Stimulated activated CD4-positive, alpha-beta T cell treated with anti-CD3 and anti-CD28 coated beads, Interleukin-15, amount 100 ng/mL, for 24 hours (primary cell): ENCODE data around the gene CLCA2.
A peak's percentile ranks its signal among the peaks of the same experiment; 100 is the strongest.

Experiments
- DNase-seq: peaks from one replicate; pipeline ENCODE4 v3.0.0-alpha.2; 2020

CLCA2 gene

GRCh38 chr1:86478416-86479156 is 54.6 kb downstream of the CLCA2 start:
- DNase-seq = no peak

DNA sequence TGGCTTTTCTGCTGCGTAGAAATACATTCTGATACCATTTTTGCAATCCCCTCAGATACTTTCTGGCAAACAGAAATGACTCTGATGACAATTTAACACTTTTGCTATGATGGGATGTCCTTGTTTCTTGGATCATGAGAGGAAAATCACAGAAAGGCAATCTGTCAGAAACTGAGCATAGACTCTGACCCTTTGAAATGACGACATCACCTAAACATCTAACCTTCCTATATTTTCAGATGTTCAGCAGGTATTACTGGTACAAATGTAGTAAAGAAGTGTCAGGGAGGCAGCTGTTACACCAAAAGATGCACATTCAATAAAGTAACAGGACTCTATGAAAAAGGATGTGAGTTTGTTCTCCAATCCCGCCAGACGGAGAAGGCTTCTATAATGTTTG is 58.0 kb downstream of the CLCA2 start:
- no peak for DNase-seq

DNA sequence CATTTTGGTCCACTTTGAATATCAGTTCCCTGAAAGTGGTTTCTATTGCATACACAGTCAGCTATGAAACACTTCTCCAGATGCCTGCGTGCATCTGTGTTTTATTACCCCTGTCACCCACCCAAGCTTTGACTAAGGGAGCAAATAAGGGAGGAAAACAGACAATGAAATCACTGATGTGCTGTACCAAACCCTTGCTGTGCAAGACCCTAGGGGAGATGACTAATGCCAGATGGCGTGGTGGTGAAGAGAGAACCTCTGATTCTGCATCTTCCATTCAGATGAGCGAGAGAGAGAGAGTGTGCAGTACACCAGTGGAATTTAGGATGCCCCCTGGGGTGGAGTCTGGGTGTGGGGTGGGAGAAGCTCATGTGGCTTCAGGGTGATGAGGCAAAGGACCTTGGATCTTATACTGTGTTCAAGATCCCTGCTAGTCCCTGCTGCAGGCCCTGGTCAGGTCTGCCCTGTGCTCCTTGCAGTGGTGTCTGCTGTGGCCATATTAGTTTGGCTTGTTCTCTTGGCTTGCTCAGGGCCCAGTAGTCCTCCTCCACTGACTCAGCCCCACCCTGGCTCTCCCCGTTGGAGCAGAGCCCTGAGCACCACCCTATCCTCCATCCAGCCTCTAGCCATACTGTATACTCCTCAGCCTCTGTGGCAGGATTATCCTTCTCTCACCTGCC is 63.3 kb downstream of the CLCA2 start:
- DNase-seq = no peak

DNA sequence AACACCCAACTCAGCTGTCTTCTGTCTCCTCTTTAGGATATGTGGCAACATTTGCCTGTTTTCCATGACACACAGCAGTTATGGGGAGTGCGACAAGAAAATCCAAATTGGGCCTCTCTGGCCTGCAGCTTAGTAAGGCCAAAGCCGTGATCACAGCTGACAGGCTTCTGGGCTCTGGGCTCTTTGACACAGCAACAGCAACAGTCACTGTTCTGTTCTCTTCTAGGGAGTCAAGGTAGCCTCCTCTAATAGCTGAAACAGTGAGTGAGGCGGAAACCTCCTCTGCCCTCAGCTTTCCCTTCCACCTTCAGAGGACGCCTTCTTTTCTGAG is 63.8 kb downstream of the CLCA2 start:
- DNase-seq = no peak

GRCh38 chr1:86489242-86489878 is 65.4 kb downstream of the CLCA2 start:
- no peak for DNase-seq

DNA sequence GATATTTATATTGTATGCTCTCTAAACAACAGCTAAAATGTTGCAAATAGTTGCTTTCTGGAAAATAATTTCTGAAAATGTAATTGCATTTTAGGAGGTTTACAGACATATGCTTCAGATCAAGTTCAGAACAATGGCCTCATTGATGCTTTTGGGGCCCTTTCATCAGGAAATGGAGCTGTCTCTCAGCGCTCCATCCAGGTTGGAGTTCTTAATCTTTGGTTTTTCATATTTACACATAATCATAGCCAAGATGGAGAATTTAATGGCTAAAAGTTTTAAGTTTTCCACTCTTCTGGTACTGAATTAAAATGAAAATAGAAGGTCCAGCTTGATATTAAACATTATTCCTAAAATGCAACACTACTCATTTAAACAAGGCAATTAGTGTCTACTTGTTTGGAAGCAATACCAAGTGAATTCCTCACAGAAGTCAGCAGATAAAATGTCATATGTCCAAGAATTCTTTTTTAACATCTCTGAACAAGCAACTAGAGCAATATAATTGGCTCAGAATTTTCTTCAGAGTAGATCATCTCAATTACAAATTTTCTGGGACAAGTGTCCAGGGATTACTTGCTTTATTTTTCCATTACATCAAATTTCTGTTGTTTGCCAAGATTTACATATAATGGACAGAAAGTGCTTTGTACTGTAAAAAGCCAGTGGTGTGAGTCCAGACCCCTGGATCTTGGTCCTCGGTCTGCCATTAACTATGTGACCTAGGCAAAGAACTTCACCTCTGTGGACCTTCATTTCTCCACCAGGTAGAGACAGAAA is 67.4 kb downstream of the CLCA2 start:
- DNase-seq = no peak

DNA sequence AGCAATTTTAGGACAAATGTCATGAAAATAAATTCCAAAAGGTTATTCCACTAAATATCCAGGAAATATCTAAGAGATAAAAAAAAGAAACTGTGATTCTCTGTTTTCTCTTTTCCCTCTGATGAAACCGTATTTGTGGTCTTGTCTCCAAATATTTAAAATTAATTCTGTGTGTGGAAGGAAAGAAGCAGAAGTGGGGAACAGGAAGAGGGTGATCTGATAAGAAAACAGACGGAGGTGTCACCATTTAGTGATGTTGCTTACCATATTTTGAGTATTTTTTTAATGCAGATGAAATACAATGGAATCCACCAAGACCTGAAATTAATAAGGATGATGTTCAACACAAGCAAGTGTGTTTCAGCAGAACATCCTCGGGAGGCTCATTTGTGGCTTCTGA is 74.3 kb downstream of the CLCA2 start:
- no peak for DNase-seq

GRCh38 chr1:86499987-86500593 is 76.1 kb downstream of the CLCA2 start:
- no peak for DNase-seq

DNA sequence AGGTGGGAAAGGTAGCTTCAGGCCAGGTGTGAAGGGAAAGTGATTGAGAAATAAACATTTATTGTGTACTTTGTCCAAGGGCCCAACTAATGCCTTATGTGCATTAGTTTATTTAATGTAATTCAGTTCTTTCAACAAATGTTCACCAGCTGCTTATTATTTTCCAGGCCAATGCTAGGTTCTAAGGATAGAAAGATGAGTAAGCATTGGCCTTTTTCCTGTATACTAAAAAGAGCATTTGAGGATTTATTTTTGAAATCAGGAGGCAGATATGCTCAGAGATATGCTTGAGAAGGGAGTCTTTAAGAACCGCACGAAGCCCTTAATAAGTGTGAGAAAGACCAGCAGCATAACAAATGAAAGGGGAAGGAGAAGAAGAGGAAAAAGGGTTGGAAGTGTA is 76.7 kb downstream of the CLCA2 start:
- DNase-seq = no peak

GRCh38 chr1:86502125-86502646 is 78.2 kb downstream of the CLCA2 start:
- DNase-seq = peak; percentile 35

- peak; percentile 21 for DNase-seq
Measured at GRCh38 chr1:86502721-86503405, 78.9 kb downstream of the CLCA2 start.

GRCh38 chr1:86503406-86504136 is 79.6 kb downstream of the CLCA2 start:
- DNase-seq = no peak

DNA sequence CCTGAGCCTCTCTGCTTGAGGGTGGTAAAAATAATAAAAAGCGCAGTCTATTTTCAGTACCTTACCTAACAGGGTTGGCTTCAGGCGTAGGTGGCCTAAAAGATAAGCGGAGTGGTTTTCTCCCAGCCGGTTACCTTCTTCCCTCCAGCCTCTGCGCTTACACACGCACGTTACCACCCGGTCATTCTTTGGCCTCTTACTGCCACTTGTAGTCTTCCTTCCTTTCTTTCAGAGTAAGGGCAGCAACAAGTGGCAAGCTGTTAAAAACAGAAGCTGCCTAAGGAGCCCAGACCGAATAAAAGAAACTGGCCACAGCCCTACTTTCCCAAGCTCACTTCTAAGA is 80.1 kb downstream of the CLCA2 start:
- no peak for DNase-seq

DNA sequence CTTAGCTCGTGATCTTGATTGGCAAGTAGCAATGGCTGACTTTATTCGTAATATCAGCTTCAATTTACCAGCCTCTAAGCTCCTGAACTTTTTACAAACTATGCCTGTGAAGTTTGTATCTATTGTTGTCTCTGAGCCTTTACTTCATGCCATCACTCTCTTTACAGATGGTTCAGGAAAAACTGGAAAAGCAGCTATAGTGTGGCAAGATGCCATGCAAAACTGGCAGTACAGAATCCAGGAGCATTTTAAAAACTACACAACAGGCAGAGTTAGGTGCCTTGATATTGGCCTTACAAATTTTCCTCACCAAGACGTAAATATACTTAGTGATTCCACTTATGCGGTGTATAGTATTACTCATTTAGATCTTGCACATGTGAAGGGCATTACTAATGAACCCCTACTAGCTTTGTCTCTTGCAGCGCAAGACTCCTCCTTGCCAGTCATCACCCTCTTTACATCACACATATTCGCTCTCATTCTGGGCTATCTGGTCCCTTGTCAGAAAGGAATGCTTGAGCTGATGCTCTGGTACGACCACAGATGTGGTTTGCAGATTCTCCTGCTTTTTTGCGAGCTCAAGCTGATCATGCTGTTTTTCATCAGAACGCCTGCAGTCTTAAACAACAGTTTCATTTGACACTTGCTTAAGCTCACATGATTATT is 81.1 kb downstream of the CLCA2 start:
- DNase-seq = no peak

DNA sequence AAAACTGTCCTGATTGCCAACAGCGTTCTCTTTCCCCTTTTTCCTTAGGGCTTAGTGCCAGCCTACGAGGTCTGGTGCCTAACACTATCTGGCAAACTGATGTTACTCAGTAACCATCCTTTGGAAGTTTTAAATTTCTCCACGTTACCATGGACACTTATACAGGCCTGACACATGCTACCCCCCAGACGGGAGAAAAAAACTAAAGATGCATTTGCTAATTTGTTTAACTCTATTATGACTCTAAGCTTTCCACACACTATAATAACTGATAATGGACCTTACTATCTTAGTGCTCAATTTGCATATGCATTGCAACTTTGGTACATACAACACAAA is 81.6 kb downstream of the CLCA2 start:
- no peak for DNase-seq
